IMR-90 (cell line): Measurements from ENCODE around the gene GRID1. TPM values are rescaled to one million over a fixed set of nuclear protein-coding genes. Genes with fewer than 3 reads are reported as not detected.

Experiments
- ATAC-seq: fragments of 200-7000 bp; cut with Tn5 transposase; 2 replicates; pipeline ENCODE4 v1.9.1; 2020; ENCODE audit warnings: low read depth, mild to moderate bottlenecking, moderate library complexity
- BruUV-seq: library from RNA; stranded (reverse); fragments of 400-500 nt; replicated peaks from 2 replicates; lab custom pipeline; 2021; lab: Mats Ljungman, UMichigan
- CTCF ChIA-PET: fragments of 300-600 bp; formaldehyde crosslinking; extraction: SDS; loops from one replicate; lab custom pipeline; 2021; ENCODE audit warnings: antibody characterized with exemption; lab: Yijun Ruan, JAX
- POLR2A ChIA-PET: fragments of 300-600 bp; sonication (Branson Sonifier 250); formaldehyde crosslinking; loops from one replicate; lab custom pipeline; 2022; ENCODE audit warnings: antibody characterized with exemption; ENCODE audit not compliant: unreplicated experiment; lab: Charles Lee
- DNase-seq: peaks from one replicate; pipeline ENCODE4 v3.0.0; 2013
- H2AFZ ChIP-seq: replicated peaks from 2 replicates; pipeline ENCODE3; 2013; ENCODE audit warnings: low read length, mild to moderate bottlenecking; ENCODE audit not compliant: poor library complexity
- H2AK5ac ChIP-seq: 2 replicates; pipeline ENCODE4 v1.6.1; 2013; ENCODE audit warnings: low read depth, low read length, inconsistent platforms
- H2AK9ac ChIP-seq: replicated peaks from 2 replicates; pipeline ENCODE3; 2013; ENCODE audit warnings: mild to moderate bottlenecking, low read depth, low read length, moderate library complexity; ENCODE audit not compliant: poor library complexity
- H2BK120ac ChIP-seq: 2 replicates; pipeline ENCODE4 v1.6.1; 2013; ENCODE audit warnings: low read depth, low read length, inconsistent platforms
- H2BK15ac ChIP-seq: 3 replicates; pipeline ENCODE4 v1.6.1; 2013; ENCODE audit warnings: low read depth, low read length, inconsistent platforms
- H2BK20ac ChIP-seq: 2 replicates; pipeline ENCODE4 v1.6.1; 2013; ENCODE audit warnings: low read depth, mild to moderate bottlenecking, inconsistent platforms, low read length, moderate library complexity
- H2BK5ac ChIP-seq: 2 replicates; pipeline ENCODE4 v1.6.1; 2013; ENCODE audit warnings: mild to moderate bottlenecking, low read depth, low read length, inconsistent platforms; ENCODE audit not compliant: poor library complexity, severe bottlenecking
- H3K14ac ChIP-seq: replicated peaks from 2 replicates; pipeline ENCODE4 v1.6.1; 2013; ENCODE audit warnings: low read depth, low read length, inconsistent platforms
- H3K18ac ChIP-seq: 2 replicates; pipeline ENCODE4 v1.6.1; 2013; ENCODE audit warnings: low read depth, low read length, control low read depth
- H3K23ac ChIP-seq: 2 replicates; pipeline ENCODE4 v1.6.1; 2013; ENCODE audit warnings: low read depth, low read length, inconsistent platforms
- H3K27ac ChIP-seq: 2 replicates; pipeline ENCODE4 v1.5.1; 2013; ENCODE audit warnings: mild to moderate bottlenecking, control low read depth, low read length; ENCODE audit not compliant: insufficient read depth
- H3K27me3 ChIP-seq: 2 replicates; pipeline ENCODE4 v1.6.1; 2013; ENCODE audit warnings: low read length; ENCODE audit not compliant: control insufficient read depth, insufficient read depth
- H3K36me3 ChIP-seq: 2 replicates; pipeline ENCODE4 v1.6.1; 2013; ENCODE audit warnings: low read length, mixed read lengths; ENCODE audit not compliant: control insufficient read depth, insufficient read depth
- H3K4ac ChIP-seq: 2 replicates; pipeline ENCODE4 v1.6.1; 2013; ENCODE audit warnings: low read depth, low read length, inconsistent platforms
- H3K4me1 ChIP-seq: 2 replicates; pipeline ENCODE4 v1.6.1; 2013; ENCODE audit warnings: low read length, mixed read lengths; ENCODE audit not compliant: control insufficient read depth, insufficient read depth
- H3K4me2 ChIP-seq: 2 replicates; pipeline ENCODE4 v1.6.1; 2013; ENCODE audit warnings: low read depth, mild to moderate bottlenecking, control low read depth, low read length, moderate library complexity
- H3K4me3 ChIP-seq: 2 replicates; pipeline ENCODE4 v1.5.1; 2013; ENCODE audit warnings: low read depth, mild to moderate bottlenecking, control low read depth, low read length, moderate library complexity; ENCODE audit not compliant: insufficient read depth
- H3K56ac ChIP-seq: 2 replicates; pipeline ENCODE4 v1.6.1; 2013; ENCODE audit warnings: low read length, inconsistent platforms; ENCODE audit not compliant: insufficient read depth; ENCODE audit errors: extremely low read depth
- H3K79me1 ChIP-seq, 2 experiments: 2 replicates each; pipeline ENCODE4 v1.6.1; 2013; ENCODE audit warnings: low read length in 2 of 2, inconsistent platforms in 1 of 2, low read depth in 1 of 2
- H3K9ac ChIP-seq: 2 replicates; pipeline ENCODE4 v1.6.1; 2013; ENCODE audit warnings: low read depth, low read length, control low read depth
- H3K9me1 ChIP-seq: 2 replicates; pipeline ENCODE4 v1.6.1; 2013; ENCODE audit warnings: low read length, inconsistent platforms; ENCODE audit not compliant: insufficient read depth
- H3K9me3 ChIP-seq: 2 replicates; pipeline ENCODE4 v1.6.1; 2013; ENCODE audit warnings: low read length; ENCODE audit not compliant: control insufficient read depth, insufficient read depth
- H4K20me1 ChIP-seq: 2 replicates; pipeline ENCODE4 v1.6.1; 2013; ENCODE audit warnings: low read length, inconsistent platforms; ENCODE audit not compliant: insufficient read depth
- H4K5ac ChIP-seq: 2 replicates; pipeline ENCODE4 v1.6.1; 2013; ENCODE audit warnings: mild to moderate bottlenecking, low read depth, low read length, control low read depth
- H4K8ac ChIP-seq, 2 experiments: 2 replicates each; pipeline ENCODE4 v1.6.1; 2013; ENCODE audit warnings: low read depth in 2 of 2, low read length in 2 of 2, control low read depth in 1 of 2, inconsistent platforms in 1 of 2
- H4K91ac ChIP-seq: 2 replicates; pipeline ENCODE4 v1.6.1; 2013; ENCODE audit warnings: low read depth, low read length, inconsistent platforms; ENCODE audit not compliant: insufficient read depth
- FOS ChIP-seq: fragments of 150-350 bp; IDR thresholded peaks from 2 replicates; pipeline ENCODE4 v1.6.1; 2016; ENCODE audit warnings: low read depth, low read length
- POLR2A ChIP-seq: IDR thresholded peaks from 2 replicates; pipeline ENCODE4 v1.6.1; 2012; ENCODE audit warnings: mild to moderate bottlenecking, low read depth, low read length
- RCOR1 ChIP-seq: IDR thresholded peaks from 2 replicates; pipeline ENCODE4 v1.6.1; 2012; ENCODE audit warnings: mild to moderate bottlenecking, low read length, improper control_type of control experiment; ENCODE audit not compliant: insufficient replicate concordance
- SMC3 ChIP-seq: fragments of 150-350 bp; IDR thresholded peaks from 2 replicates; pipeline ENCODE4 v1.6.1; 2016; ENCODE audit warnings: low read depth, mild to moderate bottlenecking, antibody characterized with exemption, low read length, moderate library complexity
- WGBS, 2 experiments: methylation state at CpG; one replicate each; pipeline versions ENCODE4 v1.1.5 to v1.1.7; 2013; ENCODE audit warnings: missing lambda C conversion rate in 2 of 2; ENCODE audit not compliant: insufficient read length in 1 of 2; ENCODE audit errors: extremely low coverage in 2 of 2; 5-methylcytosine and 5-hydroxymethylcytosine counted together
- dilution Hi-C: fragments of 300-500 bp; cut with HindIII; formaldehyde crosslinking; loops from one replicate; pipeline ENCODE4 v1.14.3; 2018; ENCODE audit warnings: low sequenced_read_pairs; ENCODE audit not compliant: unreplicated experiment
- in situ Hi-C: fragments of 300-500 bp; cut with MboI; formaldehyde crosslinking; loops from 3 replicates; pipeline ENCODE4 v1.14.3; 2019; ENCODE audit warnings: low sequenced_read_pairs, inconsistent platforms, mixed read lengths
- intact Hi-C: fragments of 100-400 bp; cut with micrococcal nuclease; formaldehyde crosslinking; loops from 2 replicates; pipeline ENCODE4 v1.10.0; 2022
- polyA plus RNA-seq, 3 experiments: library from polyadenylated mRNA; depleted of rRNA; stranded (reverse); fragments of >200 nt; gene quantifications; 2 replicates each; pipeline ENCODE4 v1.2.3, GENCODE V29; 2012; ENCODE audit warnings: low replicate concordance in 1 of 3
- total RNA-seq: library from RNA; depleted of rRNA; stranded (reverse); fragments of >200 nt; gene quantifications from 2 replicates; pipeline ENCODE4 v1.2.3, GENCODE V29; 2012

GRID1 gene
- total and polyA plus RNA-seq, 2 of the 4 experiments (the other 2 are of a cell fraction) = not detected

- Histone ChIP-seq H3K56ac (no peak overlapping the region), H3K4ac (no peak overlapping the region), H2AFZ (no peak overlapping the region), H3K23ac (no peak overlapping the region), H3K9me3 (peaks cover 16% of the 10 kb centered on the region), H3K4me1 (no peaks in the 10 kb centered on the region), H3K9me1 (no peaks in the 10 kb centered on the region), H2AK9ac (no peak overlapping the region), H2BK15ac (no peak overlapping the region), H2BK20ac (no peak overlapping the region), H2AK5ac (no peak overlapping the region), H4K8ac (no peak overlapping the region), H3K4me3 (no peak overlapping the region), H3K18ac (no peak overlapping the region), H2BK5ac (no peak overlapping the region), H3K4me2 (no peak overlapping the region), H4K20me1 (no peaks in the 10 kb centered on the region), H4K5ac (no peak overlapping the region), H3K27me3 (no peaks in the 10 kb centered on the region), H4K91ac (no peak overlapping the region), H2BK120ac (no peak overlapping the region), H3K14ac (no peak overlapping the region), H3K27ac (no peak overlapping the region), H3K9ac (no peak overlapping the region), H3K36me3 (no peaks in the 10 kb centered on the region), H3K79me1 (no peaks in the 10 kb centered on the region)
- no TSS peak for BruUV-seq
- DNase-seq (no peak), ATAC-seq (no peak)
- in situ Hi-C loops (no loop called here), dilution Hi-C loops (no loop called here), intact Hi-C loops (no loop called here)
- WGBS, 2 experiments = no CpG with 5 or more reads among the region's 2 CpGs
- CTCF ChIA-PET = no interaction called here
- no peak for TF ChIP-seq POLR2A
- no peak for TF ChIP-seq RCOR1
- no peak for TF ChIP-seq SMC3
- TF ChIP-seq FOS = no peak
- POLR2A ChIA-PET = no interaction called here
These were observed 322.6 kb downstream of the GRID1 start for GRCh38 chr10:86044029-86044428.
